ENCODE measurements around the gene FRMD8.

The FRMD8 gene

DNA sequence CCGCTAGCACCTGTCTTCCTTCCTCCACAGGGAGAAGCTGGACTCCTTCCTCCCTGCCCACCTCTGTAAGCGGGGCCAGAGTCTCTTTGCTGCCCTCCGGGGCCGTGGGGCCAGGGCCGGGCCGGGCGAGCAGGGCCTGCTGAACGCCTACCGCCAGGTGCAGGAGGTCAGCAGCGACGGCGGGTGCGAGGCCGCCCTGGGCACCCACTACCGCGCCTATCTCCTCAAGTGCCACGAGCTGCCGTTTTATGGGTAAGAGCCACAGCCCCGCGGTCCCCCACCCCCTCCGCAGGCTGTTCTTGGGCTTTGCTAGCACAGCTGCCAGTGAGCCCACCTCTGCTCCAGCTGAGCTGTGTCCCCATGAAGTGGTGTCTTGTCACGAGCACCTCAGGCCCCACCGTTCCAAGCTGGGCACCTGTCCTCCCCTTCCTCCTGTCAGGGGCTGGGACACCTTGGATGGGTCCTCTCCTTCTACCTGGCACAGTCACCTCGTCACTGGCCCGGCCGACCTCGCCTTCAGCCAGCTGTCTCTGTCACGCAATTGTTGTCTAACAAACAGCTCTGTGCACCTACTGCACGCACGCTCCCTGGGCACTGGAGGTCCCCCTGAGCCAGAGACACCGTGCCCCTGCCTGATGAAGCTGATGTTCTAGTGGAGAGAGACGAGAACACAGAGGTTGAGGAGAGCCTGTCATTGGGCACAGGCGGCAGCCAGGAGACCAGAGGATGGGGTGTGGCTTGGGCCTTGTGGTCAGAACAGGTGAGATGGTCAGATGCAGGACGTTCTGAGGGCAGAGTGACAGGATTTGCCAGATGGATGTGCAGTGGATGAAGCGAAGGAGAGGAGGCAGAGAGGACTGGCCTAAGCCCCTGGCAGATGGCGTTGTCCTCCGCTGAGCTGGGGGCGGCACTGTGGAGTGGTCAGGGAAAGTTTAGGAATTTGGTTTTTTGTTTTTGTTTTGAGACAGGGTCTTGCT lies 10.6 kb downstream of the FRMD8 start:
- Mint-ChIP-seq H3K4me3 (no peak overlapping the region), H3K36me3 (peaks cover 54% of the 10 kb centered on the region), H3K4me1 (peaks cover 15% of the 10 kb centered on the region), H3K27ac (no peak overlapping the region), H3K27me3 (no peaks in the 10 kb centered on the region), H3K9me3 (no peaks in the 10 kb centered on the region)
- ATAC-seq: no peak

DNA sequence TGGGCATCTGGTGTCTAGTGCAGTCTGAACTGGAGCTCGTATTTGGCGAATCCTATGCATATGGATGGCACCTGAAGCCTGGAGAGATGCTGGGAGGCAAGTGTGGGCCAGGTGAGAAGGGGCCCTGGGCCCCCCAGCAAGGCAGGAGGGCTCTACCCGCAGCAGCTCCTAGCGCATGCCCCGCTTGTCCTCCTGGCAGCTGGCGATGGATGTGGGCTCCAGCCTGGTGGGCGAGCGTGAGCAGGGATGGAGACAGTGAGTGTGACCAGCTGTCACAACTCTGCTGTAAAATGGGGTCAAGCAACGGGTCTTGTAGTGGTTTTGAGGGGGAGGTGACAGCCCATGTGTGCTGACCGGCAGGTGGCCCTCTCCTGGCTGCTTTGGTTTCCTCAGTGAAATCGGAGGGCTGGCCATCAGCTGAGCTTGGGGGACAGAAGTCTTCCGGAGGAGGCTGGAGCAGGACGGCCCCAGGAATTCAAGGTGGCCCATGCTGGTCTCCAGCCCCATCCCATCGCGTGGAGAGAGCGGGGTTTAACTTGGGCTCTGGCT lies 12.0 kb downstream of the FRMD8 start:
- Mint-ChIP-seq H3K27ac (peak overlapping the region; percentile 51), H3K9me3 (no peaks in the 10 kb centered on the region), H3K4me3 (no peak overlapping the region), H3K36me3 (peaks cover 50% of the 10 kb centered on the region), H3K27me3 (no peaks in the 10 kb centered on the region), H3K4me1 (peaks cover 15% of the 10 kb centered on the region)
- ATAC-seq: no peak

DNA sequence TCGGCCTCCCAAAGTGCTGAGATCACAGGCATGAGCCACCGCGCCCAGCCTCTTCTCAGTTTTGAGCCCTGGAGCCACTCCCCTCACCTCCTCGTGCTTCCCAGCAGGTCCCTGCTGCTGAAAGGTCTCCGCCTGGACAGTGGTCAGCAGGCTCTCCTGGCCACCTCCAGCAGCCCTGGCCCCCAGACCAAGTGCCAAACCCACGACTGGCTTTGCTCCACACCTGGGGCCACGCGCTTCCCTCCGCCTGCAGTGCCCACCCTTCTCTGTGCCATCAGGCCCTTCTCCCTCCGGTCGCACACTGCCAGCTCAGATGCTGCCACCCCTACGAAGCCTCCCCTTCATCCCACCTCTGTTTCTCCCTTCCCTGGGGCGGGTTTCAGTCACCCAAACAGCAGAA lies 12.8 kb downstream of the FRMD8 start:
- no peak for ATAC-seq
- Mint-ChIP-seq H3K27ac (peak overlapping the region; percentile 42), H3K4me1 (peaks cover 23% of the 10 kb centered on the region), H3K4me3 (no peak overlapping the region), H3K27me3 (no peaks in the 10 kb centered on the region), H3K9me3 (no peaks in the 10 kb centered on the region), H3K36me3 (peaks cover 50% of the 10 kb centered on the region)

DNA sequence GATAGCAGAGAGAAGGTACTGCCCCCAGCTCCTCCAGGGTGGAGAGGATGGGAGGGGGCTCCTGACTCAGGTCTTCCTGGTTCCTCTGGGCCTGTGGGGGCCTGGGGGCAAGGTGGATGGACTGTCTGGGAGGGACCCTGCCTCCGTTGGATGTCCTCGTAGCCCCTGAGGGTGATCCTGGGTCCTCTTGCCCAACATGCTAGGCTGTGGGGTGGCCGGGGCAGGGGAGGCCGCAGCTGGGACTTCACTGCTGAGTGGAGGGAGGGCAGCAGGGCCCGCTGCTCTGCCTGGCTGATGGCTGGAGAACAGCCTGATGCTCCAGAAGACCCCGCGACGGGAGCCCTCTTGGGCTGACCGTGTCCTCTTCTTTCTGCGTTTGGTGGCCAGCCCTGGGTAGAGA lies 13.4 kb downstream of the FRMD8 start:
- peak overlapping the region; percentile 49 for H3K27ac Mint-ChIP-seq

GRCh38 chr11:65400307-65401072 lies 14.1 kb downstream of the FRMD8 start:
- H3K36me3 Mint-ChIP-seq: peaks cover 58% of the 10 kb centered on the region
- ATAC-seq: no peak
- H3K27ac Mint-ChIP-seq: peak overlapping the region; percentile 49
- peaks cover 34% of the 10 kb centered on the region for H3K4me1 Mint-ChIP-seq
- H3K9me3 Mint-ChIP-seq: no peaks in the 10 kb centered on the region
- no peak overlapping the region for H3K4me3 Mint-ChIP-seq
- H3K27me3 Mint-ChIP-seq: no peaks in the 10 kb centered on the region

More for the DNA sequence above, 13.4 kb downstream of the FRMD8 start:
- Mint-ChIP-seq H3K4me1 (peaks cover 29% of the 10 kb centered on the region), H3K4me3 (no peak overlapping the region), H3K27me3 (no peaks in the 10 kb centered on the region), H3K9me3 (no peaks in the 10 kb centered on the region), H3K36me3 (peaks cover 56% of the 10 kb centered on the region)
- ATAC-seq: no peak

DNA sequence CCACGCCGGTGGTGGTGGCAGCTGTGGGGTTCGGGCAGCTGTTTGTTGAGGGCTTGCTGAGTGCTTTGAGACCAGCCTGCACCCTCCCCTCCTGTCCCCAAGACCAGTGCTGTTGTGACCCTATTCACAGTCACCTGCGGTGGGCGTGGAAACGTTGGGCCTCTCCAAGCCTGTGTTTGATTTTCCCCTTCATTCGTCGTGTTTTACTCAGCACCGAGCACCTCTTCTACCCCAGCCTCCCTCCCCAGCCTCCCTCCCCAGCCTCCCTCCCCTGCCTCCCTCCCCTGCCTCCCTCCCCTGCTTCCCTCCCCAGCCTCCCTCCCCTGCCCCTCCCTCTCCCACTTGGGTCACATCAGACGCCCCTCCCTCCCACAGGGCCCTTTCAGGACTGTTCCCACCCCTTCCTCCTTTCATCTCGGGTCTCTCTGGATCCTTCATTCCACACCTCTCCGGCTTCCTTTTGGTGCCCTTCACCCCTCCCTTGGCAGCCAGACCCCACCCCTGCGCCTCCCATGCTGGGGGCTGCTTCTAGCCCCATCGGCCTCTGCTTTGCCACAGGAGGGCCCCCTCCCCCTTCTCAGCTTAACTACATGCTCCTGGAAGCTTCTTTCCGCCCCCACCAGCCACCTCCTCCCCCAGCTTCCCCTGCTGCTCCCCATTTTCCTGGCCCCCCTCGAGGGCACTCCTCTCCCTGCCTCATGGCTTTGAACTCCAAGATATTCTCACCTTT lies 14.8 kb downstream of the FRMD8 start:
- H3K27ac Mint-ChIP-seq: peak overlapping the region; percentile 49
- ATAC-seq: no peak
- H3K9me3 Mint-ChIP-seq: no peaks in the 10 kb centered on the region
- no peak overlapping the region for H3K4me3 Mint-ChIP-seq
- H3K36me3 Mint-ChIP-seq: peaks cover 58% of the 10 kb centered on the region
- no peaks in the 10 kb centered on the region for H3K27me3 Mint-ChIP-seq
- peaks cover 34% of the 10 kb centered on the region for H3K4me1 Mint-ChIP-seq

DNA sequence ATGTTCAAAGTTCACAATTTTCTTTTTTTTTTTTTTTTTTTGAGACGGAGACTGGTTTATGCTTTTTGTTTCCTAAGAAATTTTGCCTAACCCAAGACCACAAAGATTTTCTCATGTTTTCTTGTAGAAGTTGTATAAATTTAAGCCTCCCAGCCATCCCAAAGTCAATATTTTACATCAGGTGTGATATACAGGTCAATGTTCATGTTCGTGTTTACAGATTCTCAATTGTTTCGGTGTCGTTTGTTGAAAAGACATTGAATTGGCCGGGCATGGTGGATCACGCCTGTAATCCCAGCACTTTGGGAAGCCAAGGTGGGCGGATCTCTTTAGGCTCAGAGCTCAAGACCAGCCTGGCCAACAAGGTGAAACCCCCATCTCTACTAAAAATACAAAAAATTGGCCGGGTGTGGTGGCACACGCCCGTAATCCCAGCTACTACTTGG lies 15.4 kb downstream of the FRMD8 start:
- Mint-ChIP-seq H3K4me1 (peaks cover 34% of the 10 kb centered on the region), H3K9me3 (no peaks in the 10 kb centered on the region), H3K27me3 (no peaks in the 10 kb centered on the region), H3K27ac (peak overlapping the region; percentile 49), H3K36me3 (peaks cover 58% of the 10 kb centered on the region), H3K4me3 (no peak overlapping the region)
- ATAC-seq: no peak

GRCh38 chr11:65402790-65403189 lies 16.4 kb downstream of the FRMD8 start:
- Mint-ChIP-seq H3K27me3 (no peaks in the 10 kb centered on the region), H3K4me3 (no peak overlapping the region), H3K9me3 (no peaks in the 10 kb centered on the region), H3K27ac (peak overlapping the region; percentile 81), H3K4me1 (peaks cover 34% of the 10 kb centered on the region), H3K36me3 (peaks cover 50% of the 10 kb centered on the region)
- ATAC-seq: no peak

DNA sequence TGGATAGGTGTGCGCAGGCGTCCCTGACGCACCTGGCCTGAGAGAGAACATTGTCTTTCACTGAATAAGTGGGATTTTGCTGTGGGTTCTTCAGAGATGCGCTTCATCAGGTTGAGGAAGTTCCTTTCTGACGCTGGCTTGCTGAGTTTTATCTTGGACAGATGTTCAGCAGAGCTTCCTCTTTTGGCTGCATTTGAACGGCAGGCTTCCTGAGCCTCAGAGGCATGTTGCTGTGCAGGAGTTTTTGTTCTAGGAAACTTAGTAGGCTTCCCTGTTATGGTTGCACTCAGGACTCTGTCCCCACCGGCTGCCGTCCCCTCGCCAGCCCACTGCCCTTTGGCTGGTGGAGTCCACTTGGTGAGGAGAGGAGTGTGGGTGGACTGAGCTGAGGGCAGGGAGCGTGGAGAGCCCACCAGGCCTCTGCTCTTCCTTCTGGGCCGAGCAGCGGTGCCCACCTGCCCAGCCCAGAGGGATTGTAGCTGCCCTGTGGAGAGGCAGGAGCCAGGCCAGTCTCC lies 17.2 kb downstream of the FRMD8 start:
- ATAC-seq: peak; percentile 83
- Mint-ChIP-seq H3K27ac (peak overlapping the region; percentile 81), H3K27me3 (no peaks in the 10 kb centered on the region), H3K4me1 (peaks cover 33% of the 10 kb centered on the region), H3K4me3 (peak overlapping the region; percentile 29), H3K9me3 (no peaks in the 10 kb centered on the region), H3K36me3 (peaks cover 45% of the 10 kb centered on the region)

GRCh38 chr11:65404210-65404609 lies 17.8 kb downstream of the FRMD8 start:
- peak overlapping the region; percentile 10 for H3K4me3 Mint-ChIP-seq
- no peaks in the 10 kb centered on the region for H3K27me3 Mint-ChIP-seq
- H3K27ac Mint-ChIP-seq: peak overlapping the region; percentile 81
- peaks cover 46% of the 10 kb centered on the region for H3K36me3 Mint-ChIP-seq
- peaks cover 36% of the 10 kb centered on the region for H3K4me1 Mint-ChIP-seq
- H3K9me3 Mint-ChIP-seq: no peaks in the 10 kb centered on the region
- no peak for ATAC-seq

DNA sequence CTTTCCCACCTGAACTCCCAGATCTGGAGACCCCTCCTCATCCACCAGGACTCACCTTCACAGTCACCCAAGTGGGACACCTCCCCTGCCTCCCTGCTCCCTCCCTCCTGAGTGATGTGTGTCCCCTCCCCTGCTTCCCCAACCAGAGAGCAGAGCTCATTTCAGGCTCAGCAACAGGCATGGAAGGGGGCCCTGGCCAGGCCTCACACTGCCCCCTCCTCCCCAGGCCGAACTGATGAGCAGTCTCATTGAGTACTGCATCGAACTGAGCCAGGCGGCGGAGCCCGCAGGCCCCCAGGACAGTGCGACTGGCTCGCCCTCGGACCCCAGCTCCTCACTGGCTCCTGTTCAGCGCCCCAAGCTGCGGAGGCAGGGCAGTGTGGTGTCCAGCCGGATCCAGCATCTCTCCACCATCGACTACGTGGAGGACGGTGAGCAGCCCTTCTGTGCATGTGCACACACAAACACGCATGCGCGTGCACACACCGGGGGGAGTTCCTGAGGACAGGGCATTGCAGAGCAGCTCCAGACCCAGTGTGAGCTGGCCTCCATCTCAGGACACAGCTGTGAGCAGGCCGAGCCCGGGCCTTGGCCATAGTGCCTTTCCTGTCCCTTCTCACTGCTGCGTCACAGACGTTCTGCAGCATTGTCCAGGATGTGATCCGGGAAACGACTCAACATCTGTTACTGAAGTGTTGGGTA lies 18.4 kb downstream of the FRMD8 start:
- Mint-ChIP-seq H3K36me3 (peaks cover 40% of the 10 kb centered on the region), H3K27me3 (no peaks in the 10 kb centered on the region), H3K27ac (peak overlapping the region; percentile 81), H3K4me1 (peaks cover 36% of the 10 kb centered on the region), H3K9me3 (no peaks in the 10 kb centered on the region), H3K4me3 (peak overlapping the region; percentile 10)
- ATAC-seq: no peak

DNA sequence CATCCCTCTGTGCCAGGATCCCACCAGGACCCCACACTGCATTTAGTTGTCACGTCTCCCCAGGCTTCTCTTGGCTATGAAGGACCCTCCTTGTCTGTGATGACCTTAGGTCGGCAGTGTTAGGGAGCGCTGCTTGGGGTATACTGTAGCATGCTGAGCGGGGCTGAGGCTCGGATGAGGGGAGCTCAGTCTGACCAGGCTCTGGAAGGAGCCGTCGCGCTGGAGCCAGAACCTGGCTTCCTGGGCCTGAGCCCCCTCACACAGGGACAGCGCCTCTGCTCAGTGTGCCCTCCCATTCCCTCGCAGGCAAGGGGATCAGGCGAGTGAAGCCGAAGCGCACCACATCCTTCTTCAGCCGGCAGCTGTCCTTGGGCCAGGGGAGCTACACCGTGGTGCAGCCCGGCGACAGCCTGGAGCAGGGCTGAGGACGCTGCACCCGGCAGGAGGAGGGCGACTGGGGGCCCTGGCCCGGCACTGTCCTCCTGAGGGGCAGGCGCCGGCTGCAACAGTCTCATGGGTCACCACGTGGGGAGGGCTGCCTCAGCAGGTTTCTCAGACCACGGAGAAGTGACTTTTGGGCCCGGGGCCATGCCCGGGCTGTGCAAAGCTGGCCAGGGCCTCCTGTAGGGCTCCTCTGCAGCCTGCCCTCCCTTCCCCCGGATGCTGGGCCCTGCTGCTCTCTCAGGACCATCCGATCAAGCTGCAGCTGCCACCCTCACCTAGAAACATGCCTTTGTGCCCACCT lies 24.7 kb downstream of the FRMD8 start:
- Mint-ChIP-seq H3K9me3 (no peaks in the 10 kb centered on the region), H3K4me1 (peaks cover 25% of the 10 kb centered on the region), H3K4me3 (no peak overlapping the region), H3K27me3 (no peaks in the 10 kb centered on the region), H3K36me3 (peaks cover 26% of the 10 kb centered on the region), H3K27ac (peak overlapping the region; percentile 46)
- no peak for ATAC-seq

DNA sequence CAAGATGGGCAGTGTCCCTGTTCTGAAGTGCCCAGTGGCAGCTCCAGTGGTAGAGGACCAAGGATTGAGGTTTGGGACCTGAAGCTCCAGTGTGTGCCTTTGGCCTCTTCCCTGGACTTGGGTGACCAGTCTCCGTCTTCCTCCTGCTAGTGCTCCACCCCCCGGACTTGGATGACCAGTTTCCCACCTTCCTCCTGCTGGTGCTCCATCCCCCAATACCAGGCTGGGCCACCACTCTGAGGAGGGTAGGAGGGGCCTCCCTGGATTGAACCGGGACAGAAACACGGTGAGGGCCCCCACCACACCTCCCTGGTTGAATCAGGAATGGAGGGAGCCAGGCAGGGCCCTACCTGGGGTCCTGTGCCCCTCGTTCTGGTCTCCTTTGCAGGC lies 25.2 kb downstream of the FRMD8 start:
- no peak for ATAC-seq
- no peak overlapping the region for H3K4me3 Mint-ChIP-seq
- no peaks in the 10 kb centered on the region for H3K9me3 Mint-ChIP-seq
- H3K36me3 Mint-ChIP-seq: peaks cover 26% of the 10 kb centered on the region
- no peaks in the 10 kb centered on the region for H3K27me3 Mint-ChIP-seq
- H3K4me1 Mint-ChIP-seq: peaks cover 31% of the 10 kb centered on the region
- peak overlapping the region; percentile 46 for H3K27ac Mint-ChIP-seq
